ENCODE results near the gene NAA80.

NAA80 gene

GRCh38 chr3:50276762-50277101, 22.5 kb downstream of the NAA80 start:
- H3K36me3 ChIP-seq (ENCODE audit: insufficient read depth, low read length) = no peaks in the 10 kb centered on the region
- no peaks in the 10 kb centered on the region for H3K79me2 ChIP-seq (ENCODE audit: insufficient read depth, low read length)
- no peak overlapping the region for H3K9ac ChIP-seq (ENCODE audit: low read depth, low read length, poor library complexity, severe bottlenecking)
- no peak for TF ChIP-seq EZH2phosphoT487 (IDR thresholded peaks at IDR 0.05; ENCODE audit: borderline replicate concordance)
- no peak for TF ChIP-seq CTCF (conservative IDR thresholded peaks at IDR 0.05; ENCODE audit: low read length)
- H3K27me3 ChIP-seq (ENCODE audit: insufficient read depth, low read length, poor library complexity, severe bottlenecking) = no peaks in the 10 kb centered on the region
- H3K4me2 ChIP-seq (ENCODE audit: low read depth, low read length, poor library complexity, severe bottlenecking) = no peak overlapping the region
- H3K4me3 ChIP-seq (ENCODE audit: low read length, poor library complexity, severe bottlenecking) = no peak overlapping the region
- H3K9me2 ChIP-seq (replicated peaks; ENCODE audit: low read depth, low read length) = no peaks in the 10 kb centered on the region
- H2AFZ ChIP-seq (ENCODE audit: low read length) = no peak overlapping the region
- H3K9me3 ChIP-seq (ENCODE audit: insufficient read depth, low read depth, low read length) = no peaks in the 10 kb centered on the region
- H3K4me1 ChIP-seq (ENCODE audit: insufficient read depth, low read length, poor library complexity, severe bottlenecking) = no peaks in the 10 kb centered on the region
- H3F3A ChIP-seq (ENCODE audit: low read depth) = no peaks in the 10 kb centered on the region
- H4K20me1 ChIP-seq (ENCODE audit: insufficient read depth, low read length, poor library complexity, severe bottlenecking) = no peaks in the 10 kb centered on the region

GRCh38 chr3:50275996-50276761, 23.0 kb downstream of the NAA80 start:
- no peaks in the 10 kb centered on the region for H3F3A ChIP-seq (ENCODE audit: low read depth)
- no peak overlapping the region for H3K4me3 ChIP-seq (ENCODE audit: low read length, poor library complexity, severe bottlenecking)
- no peaks in the 10 kb centered on the region for H3K27me3 ChIP-seq (ENCODE audit: insufficient read depth, low read length, poor library complexity, severe bottlenecking)
- no peaks in the 10 kb centered on the region for H3K36me3 ChIP-seq (ENCODE audit: insufficient read depth, low read length)
- no peaks in the 10 kb centered on the region for H3K9me3 ChIP-seq (ENCODE audit: insufficient read depth, low read depth, low read length)
- no peak overlapping the region for H3K9ac ChIP-seq (ENCODE audit: low read depth, low read length, poor library complexity, severe bottlenecking)
- TF ChIP-seq CTCF (conservative IDR thresholded peaks at IDR 0.05; ENCODE audit: low read length) (no peak), EZH2phosphoT487 (IDR thresholded peaks at IDR 0.05; ENCODE audit: borderline replicate concordance) (no peak)
- H4K20me1 ChIP-seq (ENCODE audit: insufficient read depth, low read length, poor library complexity, severe bottlenecking) = no peaks in the 10 kb centered on the region
- no peaks in the 10 kb centered on the region for H3K9me2 ChIP-seq (replicated peaks; ENCODE audit: low read depth, low read length)
- no peaks in the 10 kb centered on the region for H3K79me2 ChIP-seq (ENCODE audit: insufficient read depth, low read length)
- H3K4me1 ChIP-seq (ENCODE audit: insufficient read depth, low read length, poor library complexity, severe bottlenecking) = no peaks in the 10 kb centered on the region
- no peak overlapping the region for H3K4me2 ChIP-seq (ENCODE audit: low read depth, low read length, poor library complexity, severe bottlenecking)
- H2AFZ ChIP-seq (ENCODE audit: low read length) = no peak overlapping the region

GRCh38 chr3:50275141-50275995, 23.8 kb downstream of the NAA80 start:
- H3K9ac ChIP-seq (ENCODE audit: low read depth, low read length, poor library complexity, severe bottlenecking) = no peak overlapping the region
- H3K9me3 ChIP-seq (ENCODE audit: insufficient read depth, low read depth, low read length) = no peaks in the 10 kb centered on the region
- H3K79me2 ChIP-seq (ENCODE audit: insufficient read depth, low read length) = no peaks in the 10 kb centered on the region
- no peak overlapping the region for H3K4me3 ChIP-seq (ENCODE audit: low read length, poor library complexity, severe bottlenecking)
- H2AFZ ChIP-seq (ENCODE audit: low read length) = no peak overlapping the region
- no peaks in the 10 kb centered on the region for H3K9me2 ChIP-seq (replicated peaks; ENCODE audit: low read depth, low read length)
- no peaks in the 10 kb centered on the region for H3F3A ChIP-seq (ENCODE audit: low read depth)
- no peaks in the 10 kb centered on the region for H3K4me1 ChIP-seq (ENCODE audit: insufficient read depth, low read length, poor library complexity, severe bottlenecking)
- TF ChIP-seq CTCF (conservative IDR thresholded peaks at IDR 0.05; ENCODE audit: low read length) (no peak), EZH2phosphoT487 (IDR thresholded peaks at IDR 0.05; ENCODE audit: borderline replicate concordance) (no peak)
- H3K36me3 ChIP-seq (ENCODE audit: insufficient read depth, low read length) = no peaks in the 10 kb centered on the region
- no peak overlapping the region for H3K4me2 ChIP-seq (ENCODE audit: low read depth, low read length, poor library complexity, severe bottlenecking)
- H3K27me3 ChIP-seq (ENCODE audit: insufficient read depth, low read length, poor library complexity, severe bottlenecking) = no peaks in the 10 kb centered on the region
- no peaks in the 10 kb centered on the region for H4K20me1 ChIP-seq (ENCODE audit: insufficient read depth, low read length, poor library complexity, severe bottlenecking)

Data from Loucy (cell line).